Ectodermal cell (in vitro differentiated cells): Measurements from ENCODE around the gene THY1.
"Not testable (repeated sequence)": the region's sequence is repeated elsewhere in the genome, so short reads cannot be mapped to it uniquely, and the experiment has no call there.

Source experiments
- H3K27ac ChIP-seq: 2 replicates; pipeline ENCODE4 v1.7.0; 2013; ENCODE audit warnings: mild to moderate bottlenecking, low read depth, low read length; ENCODE audit not compliant: insufficient read depth, poor library complexity, severe bottlenecking
- H3K27me3 ChIP-seq: 2 replicates; pipeline ENCODE4 v1.7.0; 2013; ENCODE audit warnings: mild to moderate bottlenecking, low read length; ENCODE audit not compliant: insufficient read depth, control insufficient read depth, poor library complexity, severe bottlenecking
- H3K36me3 ChIP-seq: one replicate; pipeline ENCODE4 v1.7.0; 2013; ENCODE audit warnings: low read length; ENCODE audit not compliant: control insufficient read depth, insufficient read depth
- H3K4me1 ChIP-seq: one replicate; pipeline ENCODE4 v1.7.0; 2013; ENCODE audit warnings: low read length; ENCODE audit not compliant: control insufficient read depth, insufficient read depth
- H3K4me3 ChIP-seq: 2 replicates; pipeline ENCODE4 v1.7.0; 2013; ENCODE audit warnings: low read depth, low read length, control low read depth; ENCODE audit not compliant: insufficient read depth
- H3K9me3 ChIP-seq: 2 replicates; pipeline ENCODE4 v1.7.0; 2013; ENCODE audit warnings: mild to moderate bottlenecking, low read length, moderate library complexity; ENCODE audit not compliant: control insufficient read depth
- WGBS, 2 experiments: methylation state at CpG; one replicate each; pipeline ENCODE4 v1.1.7; 2013; ENCODE audit warnings: missing lambda C conversion rate in 2 of 2; 5-methylcytosine and 5-hydroxymethylcytosine counted together

Gene THY1

DNA sequence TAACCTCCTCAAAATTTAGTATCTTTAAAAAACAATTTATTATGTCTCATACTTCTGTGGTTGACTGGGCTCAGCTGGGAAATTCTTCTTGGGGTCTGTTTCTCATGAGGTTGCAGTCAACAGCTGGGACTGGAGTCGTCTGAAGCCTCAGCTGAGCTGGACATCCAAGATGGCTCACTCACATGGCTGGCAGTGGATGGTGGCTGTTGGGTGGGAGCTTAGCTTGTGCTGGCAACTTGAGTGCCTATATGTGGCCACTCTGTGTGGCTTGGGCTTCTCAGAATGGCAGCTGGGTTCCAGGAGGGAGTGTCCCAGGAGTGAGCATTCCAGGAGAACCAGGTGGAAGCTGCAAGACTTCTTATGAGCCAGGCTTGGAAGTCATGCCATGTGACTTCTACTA lies 13.2 kb downstream of the THY1 start:
- H3K4me1 ChIP-seq = no peaks in the 10 kb centered on the region
- no peaks in the 10 kb centered on the region for H3K36me3 ChIP-seq
- H3K9me3 ChIP-seq = no peaks in the 10 kb centered on the region
- H3K4me3 ChIP-seq = no peak overlapping the region
- no peaks in the 10 kb centered on the region for H3K27me3 ChIP-seq
- H3K27ac ChIP-seq = no peak overlapping the region
- WGBS, 2 experiments = 79 to 96% methylated on average over 1 of the region's 1 CpG

DNA sequence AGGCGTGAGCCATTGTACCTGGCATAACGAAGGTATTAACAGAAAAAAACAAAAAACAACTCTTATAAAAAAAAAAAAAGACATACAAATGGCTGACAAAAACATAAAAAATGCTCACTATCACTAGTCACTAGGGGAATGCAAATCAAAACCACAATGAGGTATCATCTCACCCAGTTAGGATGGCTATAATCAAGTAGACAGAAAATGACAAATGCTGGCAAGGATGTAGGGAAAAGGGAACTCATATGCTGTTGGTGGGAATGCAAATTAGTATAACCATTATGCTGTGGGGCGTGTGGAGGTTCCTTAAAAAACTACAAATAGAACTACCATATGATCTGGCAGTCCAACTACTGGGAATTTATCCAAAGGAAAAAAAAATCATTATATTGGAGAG lies 17.0 kb downstream of the THY1 start:
- no peaks in the 10 kb centered on the region for H3K4me1 ChIP-seq
- H3K4me3 ChIP-seq = no peak overlapping the region
- H3K27me3 ChIP-seq = no peaks in the 10 kb centered on the region
- H3K27ac ChIP-seq = no peak overlapping the region
- 90 to 95% methylated on average over 3 of the region's 3 CpGs for whole genome bisulfite sequencing, 2 experiments
- H3K36me3 ChIP-seq = no peaks in the 10 kb centered on the region
- no peaks in the 10 kb centered on the region for H3K9me3 ChIP-seq

DNA sequence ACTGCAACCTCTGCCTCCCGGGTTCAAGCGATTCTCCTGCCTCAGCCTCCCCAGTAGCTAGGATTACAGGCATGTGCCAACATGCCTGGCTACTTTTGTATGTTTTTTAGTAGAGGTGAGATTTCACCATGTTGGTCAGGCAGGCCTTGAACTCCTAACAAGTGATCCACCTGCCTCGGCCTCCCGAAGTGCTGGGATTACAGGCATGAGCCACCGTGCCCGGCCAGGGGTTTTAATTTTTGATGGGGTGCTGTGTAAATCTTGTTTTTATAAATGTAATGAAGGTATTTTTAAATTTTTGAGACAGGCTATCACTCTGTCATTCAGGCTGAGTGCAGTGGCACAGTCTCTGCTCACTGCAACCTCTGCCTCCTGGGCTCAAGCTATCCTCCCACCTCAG lies 17.5 kb downstream of the THY1 start:
- not testable (repeated sequence) for H3K27me3 ChIP-seq, H3K9me3 ChIP-seq, H3K4me1 ChIP-seq, H3K36me3 ChIP-seq, H3K27ac ChIP-seq, H3K4me3 ChIP-seq
- 85 to 93% methylated on average over 6 of the region's 6 CpGs for WGBS, 2 experiments

DNA sequence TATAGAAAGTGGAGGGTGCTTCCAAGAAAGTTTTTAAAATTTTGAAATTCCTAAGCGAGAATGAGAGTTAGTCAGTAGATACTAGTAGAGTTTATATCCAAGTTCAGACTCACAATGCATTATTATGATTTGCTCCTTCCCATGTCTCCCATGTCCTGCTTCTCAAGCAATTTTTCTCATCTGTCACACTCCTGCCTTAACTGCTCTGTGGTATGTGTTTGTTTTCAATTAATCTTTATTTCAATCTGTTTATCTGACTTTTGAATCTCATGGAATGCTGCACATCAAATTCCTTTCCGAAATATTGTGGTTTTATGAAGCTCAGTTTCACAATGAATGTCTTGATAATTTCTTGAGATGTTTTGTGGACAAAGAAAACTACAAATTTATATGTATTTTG lies 18.1 kb downstream of the THY1 start:
- H3K27me3 ChIP-seq = no peaks in the 10 kb centered on the region
- H3K4me3 ChIP-seq = no peak overlapping the region
- no peaks in the 10 kb centered on the region for H3K9me3 ChIP-seq
- no peaks in the 10 kb centered on the region for H3K4me1 ChIP-seq
- no peak overlapping the region for H3K27ac ChIP-seq
- H3K36me3 ChIP-seq = no peaks in the 10 kb centered on the region
- 82 to 100% methylated on average over 2 of the region's 2 CpGs for WGBS, 2 experiments

DNA sequence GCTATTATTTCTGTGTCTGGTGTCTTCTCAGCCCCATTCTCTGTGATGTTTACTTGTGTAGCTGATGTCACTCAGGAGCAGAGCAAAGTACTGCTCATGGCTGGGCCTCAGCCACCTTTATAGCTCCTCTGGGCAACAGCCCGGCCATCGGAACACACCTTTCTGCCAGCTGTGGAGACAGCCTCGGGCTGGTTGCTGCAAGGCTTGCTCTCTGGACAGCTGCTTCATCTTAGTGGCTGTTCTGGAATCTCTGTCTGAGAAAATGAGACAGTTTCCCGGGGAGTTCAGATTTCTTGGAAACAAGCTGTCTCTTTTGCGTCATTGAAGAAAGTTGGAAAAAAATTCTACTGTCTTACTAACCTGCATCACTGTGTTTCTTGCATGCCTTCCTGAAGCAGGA lies 20.0 kb downstream of the THY1 start:
- no peak overlapping the region for H3K4me3 ChIP-seq
- H3K27ac ChIP-seq = no peak overlapping the region
- 94 to 97% methylated on average over 5 of the region's 5 CpGs for WGBS, 2 experiments
- no peaks in the 10 kb centered on the region for H3K27me3 ChIP-seq
- no peaks in the 10 kb centered on the region for H3K9me3 ChIP-seq
- H3K4me1 ChIP-seq = no peaks in the 10 kb centered on the region
- no peaks in the 10 kb centered on the region for H3K36me3 ChIP-seq

- 94% methylated on average over 8 of the region's 8 CpGs for WGBS, 2 experiments
- H3K27ac ChIP-seq = no peak overlapping the region
- no peak overlapping the region for H3K4me3 ChIP-seq
- no peaks in the 10 kb centered on the region for H3K36me3 ChIP-seq
- no peaks in the 10 kb centered on the region for H3K9me3 ChIP-seq
- no peaks in the 10 kb centered on the region for H3K4me1 ChIP-seq
- H3K27me3 ChIP-seq = no peaks in the 10 kb centered on the region
Measured at GRCh38 chr11:119402470-119402869, 20.5 kb downstream of the THY1 start.

GRCh38 chr11:119400860-119401259 lies 22.1 kb downstream of the THY1 start:
- no peak overlapping the region for H3K27ac ChIP-seq
- H3K27me3 ChIP-seq = no peaks in the 10 kb centered on the region
- H3K4me3 ChIP-seq = no peak overlapping the region
- H3K9me3 ChIP-seq = no peaks in the 10 kb centered on the region
- H3K4me1 ChIP-seq = no peaks in the 10 kb centered on the region
- H3K36me3 ChIP-seq = no peaks in the 10 kb centered on the region

GRCh38 chr11:119397740-119398139 lies 25.2 kb downstream of the THY1 start:
- H3K27ac ChIP-seq = no peak overlapping the region
- no peaks in the 10 kb centered on the region for H3K36me3 ChIP-seq
- no peaks in the 10 kb centered on the region for H3K4me1 ChIP-seq
- H3K4me3 ChIP-seq = no peak overlapping the region
- H3K9me3 ChIP-seq = no peaks in the 10 kb centered on the region
- no peaks in the 10 kb centered on the region for H3K27me3 ChIP-seq

- Histone ChIP-seq H3K27me3 (no peaks in the 10 kb centered on the region), H3K36me3 (no peaks in the 10 kb centered on the region), H3K9me3 (no peaks in the 10 kb centered on the region), H3K27ac (no peak overlapping the region), H3K4me3 (no peak overlapping the region), H3K4me1 (no peaks in the 10 kb centered on the region)
- 95 to 96% methylated on average over 1 of the region's 1 CpG for WGBS, 2 experiments
Measured at GRCh38 chr11:119396835-119397234, 26.1 kb downstream of the THY1 start.

DNA sequence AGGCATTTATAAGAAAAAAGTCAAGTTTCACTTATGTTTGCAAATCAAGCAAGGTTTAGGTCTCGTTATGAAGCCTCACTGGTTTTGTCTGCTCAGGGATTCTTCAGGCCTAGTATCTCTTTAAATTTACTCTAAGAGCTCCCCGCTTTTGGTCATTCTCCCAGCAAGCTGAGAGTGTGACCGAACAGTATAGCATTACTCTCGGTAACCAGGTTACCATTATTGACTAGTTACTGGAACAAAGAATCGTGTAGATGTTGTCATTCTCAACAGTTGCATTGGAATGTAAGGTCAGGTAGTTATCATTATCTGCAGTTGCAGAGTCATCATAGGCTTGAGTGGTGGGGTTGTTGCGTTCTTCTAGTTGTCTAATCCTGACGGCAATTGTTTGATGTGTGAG lies 31.7 kb downstream of the THY1 start:
- no peaks in the 10 kb centered on the region for H3K27me3 ChIP-seq
- H3K36me3 ChIP-seq = no peaks in the 10 kb centered on the region
- no peaks in the 10 kb centered on the region for H3K9me3 ChIP-seq
- no peak overlapping the region for H3K27ac ChIP-seq
- H3K4me3 ChIP-seq = no peak overlapping the region
- 92 to 95% methylated on average over 7 of the region's 7 CpGs for WGBS, 2 experiments
- no peaks in the 10 kb centered on the region for H3K4me1 ChIP-seq

DNA sequence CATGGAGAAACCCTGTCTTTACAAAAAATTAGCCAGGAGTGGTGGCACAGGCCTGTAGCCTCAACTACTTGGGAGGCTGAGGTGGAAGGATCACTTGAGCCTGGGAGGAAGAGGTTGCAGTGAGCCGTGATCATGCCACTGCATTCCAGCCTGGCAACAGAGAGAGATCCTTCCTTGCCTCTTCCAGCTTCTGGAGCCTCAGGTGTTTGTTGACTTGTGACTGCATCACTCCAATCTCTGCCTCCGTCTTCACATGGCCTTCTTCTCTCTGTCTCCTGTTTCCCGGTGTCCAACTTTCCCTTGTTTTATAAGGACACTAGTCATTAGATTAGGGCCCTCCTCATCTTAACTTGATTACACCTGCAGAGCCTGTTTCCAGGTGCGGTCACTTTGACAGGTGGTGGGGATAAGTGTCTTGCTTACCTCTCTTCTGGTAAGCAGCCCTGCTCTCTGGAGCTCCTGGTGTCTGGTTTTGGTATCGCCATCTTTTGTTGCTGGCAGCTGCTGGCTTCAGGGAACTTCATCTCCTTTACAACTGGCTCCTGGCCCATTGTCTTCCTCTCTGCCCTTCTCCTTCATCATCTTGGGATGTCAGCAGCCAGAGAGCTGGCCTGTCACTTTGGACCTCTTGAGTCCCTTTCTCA lies 33.2 kb downstream of the THY1 start:
- no peaks in the 10 kb centered on the region for H3K9me3 ChIP-seq
- WGBS, 2 experiments = 72 to 79% methylated on average over 5 of the region's 5 CpGs
- H3K27ac ChIP-seq = no peak overlapping the region
- H3K4me3 ChIP-seq = no peak overlapping the region
- H3K36me3 ChIP-seq = no peaks in the 10 kb centered on the region
- H3K4me1 ChIP-seq = no peaks in the 10 kb centered on the region
- H3K27me3 ChIP-seq = no peaks in the 10 kb centered on the region
